Activated T-cell treated with anti-CD3 and anti-CD28 coated beads, Interleukin-2, amount 50 U/mL, for 1 hour (primary cell): ENCODE data around the gene TMEM271.

Source experiments
- DNase-seq: peaks from one replicate; pipeline ENCODE4 v3.0.0-alpha.2; 2020

TMEM271 gene, protein sequence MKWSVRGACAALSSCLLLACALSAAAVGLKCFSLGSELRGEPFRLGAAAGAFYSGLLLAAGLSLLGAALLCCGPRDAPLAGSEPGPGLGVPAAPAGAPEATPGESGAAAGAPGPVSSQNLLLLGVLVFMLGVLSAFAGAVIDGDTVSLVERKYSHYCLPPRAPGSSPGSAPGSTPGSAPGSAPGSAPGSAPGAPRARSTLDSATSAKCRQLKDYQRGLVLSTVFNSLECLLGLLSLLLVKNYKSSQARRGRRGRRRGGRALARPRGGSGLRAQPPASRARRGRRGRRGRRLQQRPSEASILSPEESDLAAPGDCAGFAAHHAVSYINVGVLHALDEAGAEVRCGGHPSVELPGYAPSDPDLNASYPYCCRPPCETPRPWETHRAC

DNA sequence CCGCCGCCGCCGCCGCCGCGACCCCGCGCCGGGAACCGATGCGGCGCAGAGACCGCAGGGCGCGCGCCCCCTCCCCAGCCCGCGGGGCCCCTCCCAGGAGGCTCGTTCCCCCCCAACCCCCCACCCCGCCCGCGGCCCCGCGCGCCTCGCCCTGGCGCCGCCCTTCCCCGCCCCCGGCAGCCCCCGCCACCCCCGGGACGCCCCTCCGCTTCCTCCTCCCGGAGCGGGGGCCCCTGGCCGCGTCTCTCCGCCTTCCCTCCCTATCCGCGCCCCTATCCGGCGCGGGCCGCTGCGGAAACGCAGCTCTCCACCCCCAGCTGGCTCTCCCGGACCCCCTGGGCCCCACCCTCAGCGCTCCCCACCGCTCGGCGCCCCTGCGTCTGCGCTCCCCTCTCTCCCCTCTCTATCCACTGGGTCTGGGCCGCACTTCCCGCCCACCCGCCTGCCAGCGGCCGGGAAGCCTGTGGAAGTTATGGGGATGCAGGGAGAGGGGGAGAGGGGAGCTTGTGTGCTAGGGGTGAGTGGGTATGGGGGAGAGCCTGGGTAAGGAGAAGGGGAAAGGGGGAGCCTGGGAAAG is at the start of gene TMEM271:
TSS of gene TMEM271 (minus strand) at position 51 of the 577 bp plus-strand sequence. CDS start 233 bp downstream, outside the sequence.
- DNase-seq: no peak

DNA sequence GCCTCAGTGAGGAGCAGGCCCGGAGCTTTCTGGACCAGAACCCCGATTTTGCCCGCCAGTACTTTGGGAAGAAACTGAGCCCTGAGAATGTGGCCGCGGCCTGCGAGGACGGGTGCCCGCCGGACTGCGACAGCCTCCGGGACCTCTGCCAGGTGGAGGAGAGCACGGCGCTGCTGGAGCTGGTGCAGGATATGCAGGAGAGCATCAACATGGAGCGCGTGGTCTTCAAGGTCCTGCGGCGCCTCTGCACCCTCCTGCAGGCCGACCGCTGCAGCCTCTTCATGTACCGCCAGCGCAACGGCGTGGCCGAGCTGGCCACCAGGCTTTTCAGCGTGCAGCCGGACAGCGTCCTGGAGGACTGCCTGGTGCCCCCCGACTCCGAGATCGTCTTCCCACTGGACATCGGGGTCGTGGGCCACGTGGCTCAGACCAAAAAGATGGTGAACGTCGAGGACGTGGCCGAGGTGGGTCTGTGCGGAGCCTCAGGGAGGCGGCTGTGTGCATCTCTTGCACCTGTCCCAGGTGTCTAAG is 49.6 kb upstream of the TMEM271 start:
- DNase-seq: no peak

DNA sequence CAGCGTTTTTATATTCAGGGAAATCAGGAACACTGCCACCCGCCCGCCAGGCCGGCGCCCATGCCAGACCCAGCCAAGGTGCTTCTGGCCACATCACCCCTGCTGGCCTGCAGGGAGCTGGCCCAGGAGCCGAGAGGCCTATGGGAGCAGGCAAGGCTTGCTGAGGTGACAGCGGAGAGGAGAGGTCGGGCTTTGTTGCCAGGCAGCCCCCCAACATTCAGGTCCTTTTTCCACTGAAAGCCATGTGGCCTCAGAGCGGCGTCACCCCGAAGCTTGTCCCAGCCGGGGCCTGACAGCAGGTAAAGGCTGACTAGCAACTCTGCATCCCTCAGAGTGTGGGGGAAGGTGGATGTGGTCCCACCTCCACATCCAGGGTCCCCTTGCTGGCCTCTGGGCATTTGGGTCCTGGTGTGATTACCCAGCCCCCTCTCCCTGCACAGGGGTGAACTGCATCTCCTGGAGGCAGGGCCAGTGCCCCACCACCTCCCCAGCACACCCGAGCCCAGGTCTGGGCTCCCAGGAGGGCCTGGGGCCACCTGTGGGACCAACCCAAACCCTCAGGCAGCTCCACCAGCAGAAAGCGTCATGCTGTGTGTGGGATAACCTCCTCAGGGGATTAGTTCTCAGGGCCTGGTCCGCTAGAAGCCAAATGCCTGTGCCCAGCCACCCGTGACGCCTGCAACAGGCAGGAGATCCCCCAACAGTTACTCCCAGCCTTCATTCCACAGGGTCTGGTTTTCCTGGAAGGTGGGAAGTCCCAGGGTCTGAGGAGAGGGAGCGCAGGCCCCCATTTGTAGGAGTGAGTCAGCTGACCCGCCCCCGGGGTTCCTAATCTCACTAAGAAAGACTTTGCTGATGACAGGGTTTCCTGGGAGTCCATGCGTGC is 48.9 kb upstream of the TMEM271 start, which contains the start of gene PDE6B:
TSS of gene PDE6B (plus strand) at position 869 of the 886 bp plus-strand sequence. CDS start 54 bp downstream, outside the sequence.
- DNase-seq: no peak

GRCh38 chr4:623914-624566 is 47.9 kb upstream of the TMEM271 start:
- DNase-seq: no peak

DNA sequence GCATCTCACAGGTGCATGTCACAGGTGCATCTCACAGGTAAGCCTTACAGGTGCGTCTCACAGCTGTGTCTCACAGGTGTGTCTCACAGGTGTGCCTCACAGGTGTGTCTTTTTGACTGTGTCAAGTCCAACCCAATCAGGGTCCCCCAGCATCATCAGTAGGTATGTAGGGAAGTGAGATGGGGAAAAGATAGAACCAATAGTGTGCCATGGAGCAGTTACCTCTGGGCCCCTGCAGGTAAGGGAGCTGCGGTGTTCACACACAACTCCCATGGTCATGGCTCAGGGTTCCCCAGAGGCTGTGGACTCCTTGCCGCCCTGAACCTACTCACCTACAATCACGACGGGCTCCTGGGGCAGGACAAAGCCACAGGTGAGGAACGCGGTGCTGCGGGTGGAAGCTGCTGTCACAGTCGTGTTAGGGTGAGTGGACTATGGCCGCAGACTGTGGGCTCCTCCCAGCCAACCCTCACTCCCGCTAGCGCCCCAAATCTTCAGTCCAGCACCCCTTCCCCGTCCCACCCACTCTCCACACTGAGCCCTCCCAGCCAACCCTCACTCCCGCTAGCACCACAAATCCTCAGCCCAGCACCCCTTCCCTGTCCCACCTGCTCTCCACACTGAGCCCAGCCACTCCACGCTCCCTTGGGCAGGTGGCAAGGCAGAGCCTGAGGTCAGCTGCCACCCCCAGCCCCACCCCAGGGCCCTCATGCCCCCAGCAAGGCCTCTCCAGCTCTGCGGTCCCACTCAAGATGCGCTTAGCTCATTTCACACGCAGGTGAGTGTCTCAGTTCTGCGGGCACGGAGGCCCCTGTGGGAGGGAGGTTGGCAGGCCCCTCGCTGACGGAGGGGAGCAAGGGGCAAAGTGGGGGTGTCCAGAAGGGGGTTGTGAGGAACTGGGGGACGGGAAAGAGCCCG is 47.2 kb upstream of the TMEM271 start:
- no peak for DNase-seq

GRCh38 chr4:622071-622995 is 46.2 kb upstream of the TMEM271 start:
- no peak for DNase-seq

DNA sequence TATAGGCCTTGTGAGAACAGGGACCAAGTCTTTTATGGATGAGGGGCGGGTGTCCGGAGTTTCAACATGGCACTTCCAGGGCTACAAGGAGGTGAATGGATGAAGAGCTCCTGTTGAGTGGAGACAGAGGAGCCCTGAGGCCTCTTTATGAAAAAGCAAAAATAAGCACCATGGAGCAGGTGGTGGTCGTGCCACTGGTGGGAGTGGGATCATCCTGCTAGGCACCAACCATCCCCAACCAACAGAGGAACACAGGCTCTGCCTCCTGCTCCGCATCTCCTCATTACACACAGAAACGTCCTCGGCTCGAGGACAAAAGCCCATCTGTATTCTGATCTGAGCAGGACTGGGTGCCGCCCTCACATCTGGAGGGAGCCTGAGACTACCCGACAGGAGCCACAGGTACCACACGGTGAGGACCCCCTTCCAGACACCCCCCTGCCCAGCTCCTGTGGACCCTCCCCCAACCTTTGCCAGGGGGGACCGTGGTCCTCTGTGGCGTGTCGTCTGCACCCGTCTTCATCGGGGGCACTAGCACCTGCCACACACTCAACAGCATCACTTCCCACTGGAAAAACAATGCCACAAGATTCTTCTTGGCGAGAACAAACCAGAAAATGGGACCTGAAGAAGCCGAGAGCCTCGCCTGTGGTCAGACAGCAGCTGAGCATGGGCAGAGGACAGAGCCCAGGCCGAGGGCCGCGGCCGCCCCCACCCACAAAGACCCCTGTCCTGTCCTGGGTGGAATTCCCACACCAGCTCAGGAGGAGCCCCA is 45.4 kb upstream of the TMEM271 start:
- DNase-seq: no peak

DNA sequence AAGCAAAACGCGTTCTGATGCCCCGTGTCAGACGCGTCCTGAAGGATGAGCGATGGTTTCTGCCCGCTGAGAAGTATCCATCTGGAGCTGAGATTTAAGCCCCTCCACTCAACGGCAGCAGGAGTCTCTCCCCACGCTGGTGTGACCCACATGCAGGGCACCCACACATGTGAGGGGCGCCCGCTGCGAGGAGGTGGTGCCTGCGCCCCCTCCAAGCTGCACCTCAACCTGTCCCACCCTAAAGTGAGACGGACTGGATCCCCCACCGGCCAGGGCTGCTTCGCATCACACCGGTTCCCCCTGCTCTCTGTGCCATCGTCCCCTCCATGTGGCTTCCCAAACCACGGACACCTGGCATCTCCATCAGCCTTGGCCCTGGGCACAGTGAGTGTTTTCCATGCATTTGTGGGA is 44.8 kb upstream of the TMEM271 start:
- no peak for DNase-seq

- DNase-seq: no peak
Measured at GRCh38 chr4:620201-620600, 44.1 kb upstream of the TMEM271 start.

GRCh38 chr4:617644-618641 is 41.8 kb upstream of the TMEM271 start:
- no peak for DNase-seq

DNA sequence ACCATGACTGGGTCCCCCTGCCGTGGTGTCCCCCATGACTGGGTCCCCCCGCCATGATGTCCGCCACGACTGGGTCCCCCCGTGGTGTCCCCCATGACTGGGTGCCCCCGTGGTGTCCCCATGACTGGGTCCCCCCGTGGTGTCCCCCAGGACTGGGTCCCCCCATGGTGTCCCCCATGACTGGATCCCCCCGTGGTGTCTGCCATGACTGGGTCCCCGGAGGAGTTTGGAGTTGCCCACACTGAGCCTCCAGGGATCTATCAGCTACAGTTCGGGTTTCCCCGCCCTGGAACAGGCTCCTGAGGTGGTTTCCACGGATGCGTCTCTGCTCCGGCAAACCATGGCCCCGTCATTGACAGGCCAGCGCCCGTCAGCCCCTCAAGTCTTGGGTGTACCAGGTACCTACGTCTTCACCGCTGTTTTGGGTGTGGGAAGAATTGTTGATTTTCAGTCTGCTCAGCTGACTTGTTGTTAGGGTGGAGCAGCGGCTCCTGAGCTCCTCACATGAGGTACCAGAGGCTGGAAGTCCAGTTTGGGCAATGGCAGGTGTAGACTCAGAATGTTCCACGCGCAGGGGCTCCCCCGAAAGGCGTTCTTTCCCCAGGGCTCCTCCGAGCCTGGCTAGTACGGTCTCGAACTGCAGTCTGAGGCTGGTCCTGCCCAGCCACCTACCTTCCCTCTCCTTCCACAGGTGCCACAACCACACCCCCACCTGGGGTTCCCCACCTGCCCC is 41.0 kb upstream of the TMEM271 start:
- DNase-seq: no peak

- no peak for DNase-seq
Measured at GRCh38 chr4:616091-616490, 40.0 kb upstream of the TMEM271 start.

DNA sequence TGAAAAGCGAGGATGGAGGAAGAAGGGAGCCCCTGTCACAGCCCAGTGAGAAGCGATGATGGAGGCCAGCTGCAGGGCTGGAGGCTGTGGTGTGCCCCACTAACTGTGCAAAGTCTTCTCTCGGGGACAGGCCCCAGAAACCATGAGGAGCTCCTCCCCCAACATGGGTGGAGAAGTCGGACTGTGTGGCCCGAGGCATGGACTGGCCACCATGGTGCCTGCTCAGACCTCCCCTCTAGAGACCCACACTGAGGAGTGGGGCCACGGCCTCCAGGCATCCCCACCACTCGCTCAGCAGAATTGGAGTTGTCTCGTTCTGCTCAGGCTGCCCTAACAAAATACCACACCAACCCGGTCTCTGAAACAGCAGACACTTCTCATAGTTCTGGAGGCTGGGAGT is 37.0 kb upstream of the TMEM271 start:
- no peak for DNase-seq

DNA sequence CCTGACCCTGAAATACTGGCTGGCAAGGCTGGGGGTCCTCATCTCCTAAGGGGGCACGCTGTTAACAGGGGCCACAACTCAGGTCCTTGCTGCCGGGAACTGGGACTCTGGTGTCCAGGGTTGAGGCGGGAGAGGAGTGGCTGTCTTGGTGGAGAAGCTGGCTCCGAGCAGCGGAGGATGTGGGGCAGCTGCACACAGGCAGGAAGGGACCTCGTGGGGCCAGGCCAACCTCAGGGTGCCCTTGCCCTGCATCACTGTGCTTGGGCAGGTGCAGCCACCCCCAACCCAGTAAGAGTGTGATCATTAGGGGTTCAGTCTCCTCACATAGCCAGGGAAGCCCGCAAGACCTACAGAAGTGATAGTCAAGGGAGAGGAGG is 36.6 kb upstream of the TMEM271 start:
- DNase-seq: no peak

- no peak for DNase-seq
Measured at GRCh38 chr4:612052-612748, 36.1 kb upstream of the TMEM271 start.

DNA sequence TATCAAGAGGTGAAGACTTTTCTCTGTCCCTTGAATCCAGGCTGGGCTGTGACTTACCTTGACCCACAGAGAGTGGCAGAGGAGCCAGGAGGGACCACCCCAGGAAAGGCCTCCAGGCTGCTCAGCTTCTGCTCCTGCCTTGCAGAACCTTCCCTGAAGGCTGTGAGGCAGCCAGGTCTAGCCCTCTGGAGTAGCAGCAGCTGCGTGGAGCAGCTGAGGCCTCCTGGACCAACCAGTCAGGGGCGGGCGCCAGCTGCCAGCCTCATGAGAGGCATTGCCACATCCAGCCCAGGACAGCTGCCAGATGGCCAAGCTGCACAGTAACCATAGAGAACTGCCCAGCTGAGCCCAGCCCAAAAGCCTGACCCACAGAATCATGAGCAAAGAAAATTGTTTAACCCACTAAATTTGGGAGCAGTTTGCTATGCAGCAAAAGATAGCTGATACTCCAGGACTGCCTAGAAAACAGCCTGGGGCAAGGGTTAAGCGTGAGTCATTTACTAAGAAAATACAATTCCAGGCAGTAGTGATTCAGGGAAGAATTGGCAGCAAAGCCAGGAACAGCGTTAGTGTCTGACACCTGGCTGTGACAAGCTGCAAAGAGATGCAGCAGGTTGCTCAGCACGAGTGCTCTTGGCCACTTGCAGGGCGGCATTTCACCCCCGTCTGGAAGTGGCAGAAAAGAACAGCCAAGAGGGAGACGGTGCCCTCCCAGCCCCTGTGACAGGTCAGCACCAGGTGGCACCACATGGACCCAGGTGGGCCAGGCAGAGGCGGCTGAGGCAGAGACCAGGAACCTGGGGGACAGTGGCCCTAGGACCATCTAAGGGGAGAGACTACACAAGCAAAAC is 34.5 kb upstream of the TMEM271 start:
- no peak for DNase-seq
